ENCODE results near the gene AKR1A1.
"Not testable (repeated sequence)": the region's sequence is repeated elsewhere in the genome, so short reads cannot be mapped to it uniquely, and the experiment has no call there.

The AKR1A1 gene

DNA sequence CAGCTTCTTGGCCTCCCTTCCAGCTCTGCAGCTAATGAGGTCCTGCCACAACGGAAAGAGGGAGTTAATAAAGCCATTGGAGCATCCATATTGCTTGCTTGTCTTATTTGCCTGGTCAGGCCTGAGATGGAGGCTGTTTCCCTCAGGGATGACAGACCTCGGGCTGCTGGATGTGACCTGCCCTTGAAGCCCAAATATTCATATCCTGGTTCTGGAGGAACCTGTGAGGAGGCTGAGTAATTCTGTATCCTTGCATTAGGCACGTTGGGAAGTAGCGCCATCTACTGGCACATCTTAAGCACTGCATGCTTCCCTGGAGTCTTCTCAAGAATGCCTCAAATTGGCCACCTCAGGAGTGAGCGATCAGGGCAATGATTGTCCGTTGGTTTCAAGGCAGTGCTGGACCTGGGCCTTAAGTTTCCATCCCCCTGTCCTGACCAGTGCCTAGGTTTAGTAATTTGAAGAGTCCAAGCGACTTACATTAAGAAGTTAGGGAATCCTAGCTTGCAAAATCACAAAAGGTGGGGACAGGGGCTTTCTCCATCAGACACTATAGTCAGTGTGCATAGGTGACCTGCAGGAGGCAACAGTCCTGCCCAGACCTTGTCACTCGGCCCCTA, 19.4 kb downstream of the AKR1A1 start:
- DNase-seq (ENCODE audit: low spot score): no peak

GRCh38 chr1:45570631-45571030, 20.0 kb downstream of the AKR1A1 start:
- DNase-seq (ENCODE audit: low spot score): no peak

DNA sequence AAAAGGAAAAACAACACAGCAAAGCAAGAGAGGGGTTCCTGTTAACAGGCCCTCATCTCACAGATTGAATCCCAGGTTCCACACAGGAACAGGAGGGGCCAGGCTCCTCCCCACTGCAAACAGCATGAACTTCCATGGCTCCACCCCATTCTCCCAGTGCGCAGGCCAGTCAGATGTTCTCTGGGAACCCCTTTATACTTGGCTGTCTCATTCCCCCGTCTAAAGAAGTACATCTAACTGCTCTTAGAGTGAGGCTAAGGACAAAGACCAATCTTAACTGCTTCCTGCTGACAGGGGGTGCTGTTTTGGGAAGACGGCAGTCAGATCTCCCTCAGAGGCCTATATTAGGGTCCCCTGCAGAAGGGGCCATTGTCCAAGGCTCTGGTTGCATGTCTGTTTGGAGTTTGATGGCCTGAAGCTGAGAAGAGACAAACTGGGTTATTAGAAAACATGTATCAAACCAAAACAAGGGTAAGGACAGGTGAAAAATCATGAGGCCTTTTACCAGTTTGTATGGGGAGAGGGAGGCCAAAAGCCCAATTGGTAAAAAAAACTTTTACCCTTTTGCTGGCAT, 22.7 kb downstream of the AKR1A1 start:
- no peak for DNase-seq (ENCODE audit: low spot score)

GRCh38 chr1:45574105-45574626, 23.5 kb downstream of the AKR1A1 start:
- no peak for DNase-seq (ENCODE audit: low spot score)

DNA sequence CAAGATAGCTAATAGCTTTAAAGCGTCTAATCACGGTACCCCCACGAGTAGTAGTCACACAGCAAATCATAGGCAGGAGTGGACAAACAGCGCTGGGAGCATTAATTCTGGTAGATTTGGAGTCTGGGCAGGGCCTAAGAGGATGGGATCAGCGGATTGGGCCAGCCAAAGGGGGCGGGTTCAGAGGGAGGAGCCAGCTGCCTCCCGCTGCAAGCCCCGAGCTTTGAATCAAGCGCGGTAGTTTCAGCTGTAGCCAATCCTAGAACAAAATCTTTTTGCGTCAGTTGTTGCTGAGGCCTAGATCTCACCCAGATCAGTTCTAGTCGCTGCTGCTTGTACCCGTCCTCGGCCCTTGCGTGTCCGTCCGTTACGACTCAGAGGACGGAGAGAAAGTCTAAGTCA, 32.6 kb downstream of the AKR1A1 start:
- peak; percentile 95 for DNase-seq (ENCODE audit: low spot score)

- DNase-seq (ENCODE audit: low spot score): peak; percentile 98
Observed at GRCh38 chr1:45583666-45584350, 33.2 kb downstream of the AKR1A1 start, which contains the start of gene NASP. Gene NASP (plus strand): TSS chr1:45584041. CDS start chr1:45584147, 106 bp downstream.

DNA sequence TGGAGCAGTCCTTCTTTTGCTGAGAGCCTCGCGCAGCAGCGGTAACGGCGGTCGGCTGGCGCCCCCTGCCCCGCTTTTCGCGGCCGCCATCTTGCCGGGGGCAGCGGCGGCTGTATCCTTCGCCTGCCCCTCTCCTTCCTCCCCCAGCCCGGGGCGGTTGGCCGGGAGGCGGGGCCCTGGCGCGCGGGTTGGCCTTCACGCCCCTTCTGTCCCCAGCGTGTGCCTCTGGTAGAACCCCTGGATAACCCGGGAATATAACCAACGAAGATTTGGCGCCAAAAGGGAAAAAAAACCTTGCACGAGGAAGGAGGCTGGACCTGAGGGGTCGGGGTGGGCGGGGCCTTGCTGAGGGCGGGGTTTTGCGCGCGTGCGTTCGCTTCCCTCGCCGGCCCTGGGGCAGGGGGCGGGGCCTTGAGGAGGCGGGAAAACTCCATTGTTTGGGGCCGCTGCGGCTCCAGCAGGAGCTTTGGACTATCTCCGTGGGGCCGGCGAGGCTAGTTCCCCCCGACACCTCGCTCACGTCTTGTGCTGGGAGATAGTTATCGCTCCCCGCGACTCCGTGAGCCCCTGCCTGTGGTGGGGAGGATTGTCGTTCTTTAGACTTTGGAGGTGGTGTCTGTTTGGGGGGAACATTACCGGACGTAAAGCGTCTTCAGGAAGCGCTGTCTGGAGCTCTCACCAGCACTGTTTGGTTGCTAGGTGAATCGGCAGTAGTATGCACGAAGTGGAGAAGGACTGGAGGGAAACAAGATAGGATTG, 33.9 kb downstream of the AKR1A1 start:
- peak; percentile 95 for DNase-seq (ENCODE audit: low spot score)

DNA sequence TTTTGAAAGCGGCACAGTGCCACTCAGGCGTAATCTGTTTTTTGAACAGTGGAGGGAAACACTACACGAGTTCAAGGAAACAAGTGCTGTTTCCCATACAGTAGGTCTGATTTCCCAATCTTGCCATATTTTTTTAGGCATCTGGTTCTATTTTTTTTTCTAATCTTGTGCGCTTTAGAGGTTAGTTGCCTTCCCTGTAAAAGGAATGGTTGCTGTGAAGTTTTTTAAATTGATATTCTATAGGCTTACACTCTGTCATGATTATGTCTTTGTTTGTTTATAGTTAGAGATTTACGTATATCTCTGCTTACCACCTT, 34.4 kb downstream of the AKR1A1 start:
- DNase-seq (ENCODE audit: low spot score): no peak

DNA sequence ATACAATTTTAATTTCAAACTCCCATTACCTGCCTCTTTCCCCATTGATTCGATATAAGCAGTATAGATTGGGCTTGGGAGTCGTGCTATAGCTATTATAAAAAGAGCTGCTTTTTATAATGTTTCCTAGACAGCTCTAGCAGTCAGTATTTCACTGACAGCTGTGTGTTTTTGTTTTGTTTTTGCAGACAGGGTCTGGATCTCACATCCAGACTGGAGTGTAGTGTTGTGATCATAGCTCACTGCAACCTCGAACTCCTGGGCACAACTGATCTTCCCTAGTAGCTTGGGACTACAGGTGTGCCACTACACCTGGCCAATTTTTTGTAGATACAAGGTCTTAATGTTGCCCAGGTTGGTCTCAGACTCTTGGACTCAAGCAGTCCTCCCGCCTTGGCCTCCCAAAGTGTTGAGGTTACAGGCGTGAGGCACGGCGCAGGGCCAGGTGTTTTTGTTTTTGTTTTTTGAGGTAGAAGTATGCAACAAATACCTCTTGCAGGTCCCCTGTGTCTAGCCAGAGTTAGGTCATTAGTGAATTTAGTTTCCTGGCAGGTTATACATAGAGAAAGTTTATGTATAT, 35.0 kb downstream of the AKR1A1 start:
- no peak for DNase-seq (ENCODE audit: low spot score)

DNA sequence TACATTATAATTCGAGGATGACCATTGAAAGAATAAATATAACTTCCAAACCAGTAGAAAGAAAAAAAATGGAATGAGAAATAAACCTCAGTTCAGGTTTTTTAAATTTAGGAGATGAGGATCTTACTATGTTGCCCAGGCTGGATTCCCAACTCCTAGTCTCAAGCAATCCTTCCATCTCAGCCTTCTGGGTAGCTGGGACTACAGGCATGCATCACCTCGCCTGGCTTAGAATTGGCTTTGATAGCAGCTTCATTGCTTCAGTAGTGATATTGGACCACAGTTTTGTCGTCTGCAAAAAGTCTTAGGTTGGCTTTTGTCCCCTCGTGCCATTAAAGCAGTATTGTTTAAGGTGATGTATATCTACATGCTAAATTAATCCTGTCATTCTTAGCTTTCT, 36.1 kb downstream of the AKR1A1 start:
- no peak for DNase-seq (ENCODE audit: low spot score)

DNA sequence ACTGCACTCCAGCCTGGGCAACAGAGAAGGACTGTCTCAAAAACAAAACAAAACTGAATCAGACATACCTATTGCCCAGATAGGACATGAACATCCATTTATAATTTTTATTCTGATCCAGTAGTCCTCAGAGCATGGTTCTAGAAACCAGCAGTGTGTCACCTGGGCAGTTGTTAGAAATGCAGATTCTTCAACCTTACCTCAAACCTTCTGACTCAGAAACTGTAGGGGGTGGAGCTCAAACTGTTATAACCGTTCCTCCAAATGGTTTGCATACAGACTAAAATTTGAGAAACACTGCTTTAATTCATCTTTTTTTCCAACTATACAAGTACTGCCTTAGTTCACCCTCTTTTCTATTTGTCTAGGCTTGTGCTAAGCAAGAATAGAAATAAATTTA, 39.2 kb downstream of the AKR1A1 start:
- no peak for DNase-seq (ENCODE audit: low spot score)

- DNase-seq (ENCODE audit: low spot score): no peak
Observed at GRCh38 chr1:45594412-45594811, 43.8 kb downstream of the AKR1A1 start.

- DNase-seq (ENCODE audit: low spot score): not testable (repeated sequence)
Observed at GRCh38 chr1:45596765-45597164, 46.1 kb downstream of the AKR1A1 start.

DNA sequence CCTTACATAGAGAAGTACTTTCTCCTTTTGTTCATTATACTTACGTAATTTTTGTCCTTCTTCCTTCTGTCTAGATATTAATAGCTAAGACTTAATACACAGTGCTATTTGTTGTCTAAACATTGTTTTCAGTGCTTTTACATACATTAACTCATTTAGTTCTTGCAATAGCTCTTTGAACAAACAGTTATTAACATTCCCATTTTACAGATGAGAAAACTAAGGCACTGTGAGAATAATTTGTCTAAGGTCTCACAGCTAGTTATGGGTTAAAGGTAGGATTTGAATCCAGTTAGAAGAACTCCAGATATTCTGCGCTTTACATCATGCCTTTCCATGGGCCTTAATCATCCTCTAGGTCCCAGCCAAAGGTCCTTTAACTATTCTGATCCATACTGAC, 53.6 kb downstream of the AKR1A1 start:
- DNase-seq (ENCODE audit: low spot score): no peak

GRCh38 chr1:45607404-45608074, 56.9 kb downstream of the AKR1A1 start:
- no peak for DNase-seq (ENCODE audit: low spot score)

DNA sequence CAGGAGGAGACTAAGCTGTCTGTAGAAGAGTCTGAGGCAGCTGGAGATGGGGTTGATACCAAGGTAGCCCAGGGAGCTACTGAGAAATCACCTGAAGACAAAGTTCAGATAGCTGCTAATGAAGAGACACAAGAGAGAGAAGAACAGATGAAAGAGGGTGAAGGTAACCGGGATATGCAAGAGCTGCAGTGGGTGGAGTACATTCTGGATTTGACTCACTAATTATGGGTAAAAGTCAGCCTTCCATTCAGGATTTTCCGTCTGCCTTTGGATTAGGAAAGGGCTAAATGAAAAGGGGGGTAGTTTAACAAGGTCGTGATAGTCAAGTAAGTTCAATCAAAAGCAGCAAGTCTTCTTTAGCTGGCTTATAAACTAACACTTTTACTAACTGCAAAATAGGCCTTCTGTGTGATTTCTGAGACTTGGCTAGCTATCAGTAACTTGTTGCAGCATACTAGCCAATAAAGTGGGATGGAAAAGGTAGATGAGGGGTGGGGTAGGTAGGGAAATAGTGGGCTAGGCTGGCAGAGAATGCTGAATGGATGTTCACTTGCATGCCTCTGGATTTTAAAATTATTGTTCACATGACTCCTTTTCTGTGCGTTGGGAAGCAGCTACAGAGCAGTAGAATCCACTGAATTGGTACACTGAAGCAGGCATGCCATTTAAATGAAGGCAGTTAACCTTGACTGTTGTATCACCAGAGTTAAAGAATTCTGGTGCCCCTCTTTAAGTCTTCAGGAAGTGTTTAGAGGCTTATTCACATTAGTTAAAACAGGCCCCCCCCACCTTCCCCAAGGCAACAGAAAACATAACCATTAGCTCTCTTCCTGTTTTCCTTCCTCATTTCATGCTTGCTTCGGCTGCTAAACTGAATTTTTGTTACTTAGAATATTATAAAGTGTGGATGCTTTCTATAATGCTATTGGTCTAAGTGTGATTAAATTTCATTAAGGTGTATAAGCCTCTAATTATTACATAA, 57.8 kb downstream of the AKR1A1 start:
- DNase-seq (ENCODE audit: low spot score): no peak

- no peak for DNase-seq (ENCODE audit: low spot score)
Observed at GRCh38 chr1:45610589-45611226, 60.1 kb downstream of the AKR1A1 start.

- DNase-seq (ENCODE audit: low spot score): no peak
Observed at GRCh38 chr1:45612941-45613579, 62.4 kb downstream of the AKR1A1 start.

GRCh38 chr1:45615885-45616284, 65.3 kb downstream of the AKR1A1 start:
- no peak for DNase-seq (ENCODE audit: low spot score)

Measured in left forelimb (tissue), 1 donor.